Epithelial cell of prostate (primary cell): Measurements from ENCODE around the gene PI4K2A.
"Not testable (repeated sequence)": the region's sequence is repeated elsewhere in the genome, so short reads cannot be mapped to it uniquely, and the experiment has no call there.

Experiments
- DNase-seq: peaks from one replicate; pipeline ENCODE4 v3.0.0-alpha.2; 2011; ENCODE audit warnings: low read depth, low spot score
- H3K27ac ChIP-seq: fragments of 450-650 bp; 2 replicates; pipeline ENCODE4 v1.5.1; 2017; ENCODE audit warnings: mild to moderate bottlenecking

PI4K2A gene

GRCh38 chr10:97667463-97667862 is 27.0 kb downstream of the PI4K2A start:
- DNase-seq: no peak
- no peak overlapping the region for H3K27ac ChIP-seq

- DNase-seq: no peak
- no peak overlapping the region for H3K27ac ChIP-seq
Observed at GRCh38 chr10:97669571-97669970, 29.1 kb downstream of the PI4K2A start.

- peak overlapping the region; percentile 13 for H3K27ac ChIP-seq
- DNase-seq: no peak
Observed at GRCh38 chr10:97673736-97674525, 33.5 kb downstream of the PI4K2A start.

GRCh38 chr10:97675222-97675621 is 34.8 kb downstream of the PI4K2A start:
- no peak for DNase-seq
- no peak overlapping the region for H3K27ac ChIP-seq

- DNase-seq: no peak
- peak overlapping the region; percentile 31 for H3K27ac ChIP-seq
Observed at GRCh38 chr10:97676770-97677581, 36.5 kb downstream of the PI4K2A start.

GRCh38 chr10:97679594-97679993 is 39.1 kb downstream of the PI4K2A start:
- peak overlapping the region; percentile 19 for H3K27ac ChIP-seq
- no peak for DNase-seq

- no peak overlapping the region for H3K27ac ChIP-seq
- no peak for DNase-seq
Observed at GRCh38 chr10:97682042-97682441, 41.6 kb downstream of the PI4K2A start.

- no peak for DNase-seq
- H3K27ac ChIP-seq: peak overlapping the region; percentile 98
Observed at GRCh38 chr10:97683556-97684367, 43.3 kb downstream of the PI4K2A start.

GRCh38 chr10:97684368-97684713 is 43.9 kb downstream of the PI4K2A start:
- peak overlapping the region; percentile 98 for H3K27ac ChIP-seq
- DNase-seq: not testable (repeated sequence)

- peak overlapping the region; percentile 98 for H3K27ac ChIP-seq
- no peak for DNase-seq
Observed at GRCh38 chr10:97684866-97685394, 44.5 kb downstream of the PI4K2A start.

- H3K27ac ChIP-seq: peak overlapping the region; percentile 98
- no peak for DNase-seq
Observed at GRCh38 chr10:97685395-97685958, 45.0 kb downstream of the PI4K2A start.

GRCh38 chr10:97686301-97686961 is 46.0 kb downstream of the PI4K2A start:
- H3K27ac ChIP-seq: peak overlapping the region; percentile 98
- no peak for DNase-seq

GRCh38 chr10:97686962-97687784 is 46.7 kb downstream of the PI4K2A start, which contains the start of gene AVPI1:
Gene AVPI1 (minus strand): TSS chr10:97687241. CDS start chr10:97679905, 7,336 bp downstream.
- peak within 1 kb of the TSS; percentile 98 for H3K27ac ChIP-seq
- peak; percentile 92 for DNase-seq

GRCh38 chr10:97687785-97688781 is 47.6 kb downstream of the PI4K2A start:
- DNase-seq: no peak
- H3K27ac ChIP-seq: peak overlapping the region; percentile 98

GRCh38 chr10:97689559-97690020 is 49.1 kb downstream of the PI4K2A start:
- H3K27ac ChIP-seq: peak overlapping the region; percentile 98
- peak; percentile 100 for DNase-seq

- DNase-seq: peak; percentile 84
- peak overlapping the region; percentile 98 for H3K27ac ChIP-seq
Observed at GRCh38 chr10:97690133-97690532, 49.7 kb downstream of the PI4K2A start.

- not testable (repeated sequence) for H3K27ac ChIP-seq, DNase-seq
Observed at GRCh38 chr10:97698072-97698655, 57.7 kb downstream of the PI4K2A start.
